Omental fat pad (tissue), 4 donors: ENCODE measurements around the gene RNF4. TPM values are rescaled to one million over a fixed set of nuclear protein-coding genes. Genes with fewer than 3 reads are reported as not detected.

Source experiments
- ATAC-seq: fragments of 150-250 bp; one replicate; pipeline ENCODE4 v1.9.1; 2016; ENCODE audit warnings: mild to moderate bottlenecking, moderate library complexity; ENCODE audit not compliant: low FRiP score
- DNase-seq: peaks from one replicate; pipeline ENCODE4 v3.0.0-alpha.2; 2019; ENCODE audit warnings: low spot score
- CTCF ChIP-seq, 3 donors: fragments of 450-650 bp; IDR thresholded peaks; one replicate each; pipeline ENCODE4 v1.5.1; 2016 to 2017; ENCODE audit warnings: antibody characterized with exemption in 3 of 3, mild to moderate bottlenecking in 3 of 3, moderate library complexity in 2 of 3
- total RNA-seq, 4 donors: library from RNA; depleted of rRNA; stranded (reverse); fragments of >200 nt; gene quantifications; one replicate each; pipeline ENCODE4 v1.1.0, GENCODE V29; 2016

Gene RNF4
- total RNA-seq, 4 donors from 2014 or later = 38.5 to 90.1 (median 44.5) TPM

GRCh38 chr4:2450394-2451035 is 18.4 kb upstream of the RNF4 start:
- no peak for DNase-seq
- TF ChIP-seq CTCF (IDR thresholded peaks at IDR 0.05) = no peak
- no peak for ATAC-seq

- TF ChIP-seq CTCF (IDR thresholded peaks at IDR 0.05) = no peak
- no peak for DNase-seq
- ATAC-seq = no peak
Measured at GRCh38 chr4:2451036-2451520, 17.8 kb upstream of the RNF4 start.

GRCh38 chr4:2451821-2452785 is 16.8 kb upstream of the RNF4 start:
- TF ChIP-seq CTCF (IDR thresholded peaks at IDR 0.05) = no peak
- DNase-seq (no peak), ATAC-seq (no peak)

- ATAC-seq (no peak), DNase-seq (no peak)
- no peak for TF ChIP-seq CTCF (IDR thresholded peaks at IDR 0.05)
Measured at GRCh38 chr4:2457481-2458295, 11.2 kb upstream of the RNF4 start.

- DNase-seq = no peak
- ATAC-seq = no peak
- TF ChIP-seq CTCF (IDR thresholded peaks at IDR 0.05) = no peak
Measured at GRCh38 chr4:2458546-2459491, 10.1 kb upstream of the RNF4 start.
